ENCODE data around the gene MAML2. TPM values are rescaled to one million over a fixed set of nuclear protein-coding genes. Genes with fewer than 3 reads are reported as not detected.

Gene MAML2
- total RNA-seq, 1 experiment from 2014 or later = 2.7 TPM

DNA sequence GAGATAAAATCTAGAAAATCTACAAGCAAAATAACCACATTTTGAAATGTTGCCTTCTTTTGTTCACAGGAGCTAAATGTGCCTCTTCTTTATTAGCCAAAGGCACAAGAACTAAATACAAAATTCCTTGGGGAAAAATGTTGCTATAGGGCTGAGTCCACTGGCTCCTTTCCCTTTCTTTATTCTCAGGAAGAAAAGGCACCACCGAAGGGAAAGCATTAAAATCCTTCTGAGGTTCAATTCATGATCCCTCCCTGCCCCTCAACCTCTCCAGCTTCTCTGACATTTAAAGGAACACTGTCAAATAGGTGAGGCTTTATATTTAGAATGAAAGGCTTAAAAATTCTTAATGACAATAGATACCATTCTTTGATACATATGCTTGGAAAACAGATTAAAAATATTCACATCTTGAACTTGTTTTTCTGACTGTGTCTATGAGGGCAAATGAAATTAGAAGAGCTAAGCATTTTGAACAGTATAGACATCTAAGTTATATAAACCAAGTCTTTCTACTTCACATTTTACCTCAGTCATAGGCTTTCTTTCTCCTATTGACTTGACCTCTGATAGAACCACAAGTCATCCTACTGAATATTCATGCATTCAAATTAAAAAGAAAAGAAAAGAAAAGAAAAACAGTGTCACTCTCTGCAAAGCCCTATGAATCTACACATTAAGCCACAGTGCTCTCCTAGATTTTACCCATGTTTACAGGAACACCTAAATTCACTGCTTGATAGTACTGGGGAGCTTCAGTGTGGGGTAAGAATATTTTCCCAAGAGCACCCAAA lies 148.2 kb downstream of the MAML2 start:
- H3K14ac ChIP-seq (ENCODE audit: insufficient read depth, low read length) = no peak overlapping the region
- H3K56ac ChIP-seq (ENCODE audit: insufficient read length, low read depth, low read length) = no peak overlapping the region
- no peak overlapping the region for H2BK120ac ChIP-seq (ENCODE audit: low read depth, low read length, poor library complexity, severe bottlenecking)
- no peak overlapping the region for H3K27ac ChIP-seq (ENCODE audit: insufficient read length, low read depth, low read length)
- Mint-ChIP-seq H3K4me1 (peaks cover 50 to 55% of the 10 kb centered on the region in 2 experiments), H3K36me3 (ENCODE audit: insufficient read depth in 1 of 3, low read depth in 3 of 3) (peaks cover 0 to 4% (median 2%) of the 10 kb centered on the region in 3 experiments; a peak in 1 of 7 replicates), H3K27me3 (ENCODE audit: low read depth) (no peaks in the 10 kb centered on the region), H3K9me3 (no peaks in the 10 kb centered on the region; a peak in 1 of 5 replicates), H3K27ac (peak overlapping the region in 2 of 3 experiments; percentile 81 to 89; a peak in 5 of 7 replicates), H3K4me3 (no peak overlapping the region)
- H3K79me1 ChIP-seq (ENCODE audit: insufficient read depth, low read depth, low read length, poor library complexity, severe bottlenecking) = no peaks in the 10 kb centered on the region
- no peaks in the 10 kb centered on the region; the same call in 1 of the 2 replicates for H3K79me2 ChIP-seq (ENCODE audit: insufficient read depth, low read length)
- H3K18ac ChIP-seq (ENCODE audit: insufficient read length, low read depth, low read length) = no peak overlapping the region
- H3K4me2 ChIP-seq (ENCODE audit: insufficient read depth, insufficient read length, low read length) = no peak overlapping the region
- TF ChIP-seq, protein P1, sequence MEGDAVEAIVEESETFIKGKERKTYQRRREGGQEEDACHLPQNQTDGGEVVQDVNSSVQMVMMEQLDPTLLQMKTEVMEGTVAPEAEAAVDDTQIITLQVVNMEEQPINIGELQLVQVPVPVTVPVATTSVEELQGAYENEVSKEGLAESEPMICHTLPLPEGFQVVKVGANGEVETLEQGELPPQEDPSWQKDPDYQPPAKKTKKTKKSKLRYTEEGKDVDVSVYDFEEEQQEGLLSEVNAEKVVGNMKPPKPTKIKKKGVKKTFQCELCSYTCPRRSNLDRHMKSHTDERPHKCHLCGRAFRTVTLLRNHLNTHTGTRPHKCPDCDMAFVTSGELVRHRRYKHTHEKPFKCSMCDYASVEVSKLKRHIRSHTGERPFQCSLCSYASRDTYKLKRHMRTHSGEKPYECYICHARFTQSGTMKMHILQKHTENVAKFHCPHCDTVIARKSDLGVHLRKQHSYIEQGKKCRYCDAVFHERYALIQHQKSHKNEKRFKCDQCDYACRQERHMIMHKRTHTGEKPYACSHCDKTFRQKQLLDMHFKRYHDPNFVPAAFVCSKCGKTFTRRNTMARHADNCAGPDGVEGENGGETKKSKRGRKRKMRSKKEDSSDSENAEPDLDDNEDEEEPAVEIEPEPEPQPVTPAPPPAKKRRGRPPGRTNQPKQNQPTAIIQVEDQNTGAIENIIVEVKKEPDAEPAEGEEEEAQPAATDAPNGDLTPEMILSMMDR (conservative IDR thresholded peaks at IDR 0.05) = no peak
- no peak for DNase-seq
- no peak overlapping the region for H2AFZ ChIP-seq (ENCODE audit: low read length)
- no peaks in the 10 kb centered on the region for H3K27me3 ChIP-seq (ENCODE audit: insufficient read depth, low read length)
- H2AK5ac ChIP-seq (ENCODE audit: insufficient read length, low read length) = no peak overlapping the region
- no peak overlapping the region for H2BK15ac ChIP-seq (ENCODE audit: low read depth, low read length)
- H2BK12ac ChIP-seq (ENCODE audit: insufficient read length, low read depth, low read length) = no peak overlapping the region
- H3K23ac ChIP-seq (ENCODE audit: insufficient read length, low read depth, low read length) = no peak overlapping the region
- no peak overlapping the region for H4K8ac ChIP-seq (replicated peaks; ENCODE audit: insufficient read length, low read depth, low read length)
- H3K9ac ChIP-seq (ENCODE audit: extremely low read depth, insufficient read length, low read length) = no peak overlapping the region
- H4K5ac ChIP-seq (ENCODE audit: insufficient read length, low read depth, low read length) = no peak overlapping the region
- no peak overlapping the region for H3T11ph ChIP-seq (ENCODE audit: low read length)
- peaks cover 19% of the 10 kb centered on the region for H3K4me1 ChIP-seq (ENCODE audit: insufficient read depth, low read length)
- H4K20me1 ChIP-seq (ENCODE audit: control insufficient read depth, insufficient read depth, insufficient read length) = no peaks in the 10 kb centered on the region
- no peak overlapping the region for H2BK20ac ChIP-seq (ENCODE audit: low read depth, low read length, poor library complexity, severe bottlenecking)
- no CpG with 5 or more reads among the region's 1 CpG for WGBS (ENCODE audit: extremely low coverage, insufficient read length, low lambda C conversion rate)
- H2BK5ac ChIP-seq (ENCODE audit: insufficient read length, low read length) = no peak overlapping the region
- no peak overlapping the region for H3K4ac ChIP-seq (ENCODE audit: low read depth, low read length)
- no peaks in the 10 kb centered on the region for H3K9me3 ChIP-seq (ENCODE audit: control insufficient read depth, low read depth, low read length)
- H4K91ac ChIP-seq (ENCODE audit: insufficient read length, low read depth, low read length) = no peak overlapping the region
- no peaks in the 10 kb centered on the region for H3K23me2 ChIP-seq (ENCODE audit: insufficient read length, low read depth, low read length, poor library complexity, severe bottlenecking)
